ENCODE results near the gene C18orf63. TPM values are rescaled to one million over a fixed set of nuclear protein-coding genes. Genes with fewer than 3 reads are reported as not detected.

The C18orf63 gene
- total and polyA plus RNA-seq, 2 of the 4 experiments (the other 2 are of a cell fraction), result not detected

GRCh38 chr18:74326231-74326630 lies 10.6 kb downstream of the C18orf63 start:
- Histone ChIP-seq H3K27ac (ENCODE audit: insufficient read depth, low read length) (peak overlapping the region; percentile 35; the same call in 1 of the 2 replicates), H3K79me1 (ENCODE audit: low read depth in 1 of 2, low read length in 2 of 2) (no peaks in the 10 kb centered on the region), H2BK120ac (ENCODE audit: low read depth, low read length) (no peak overlapping the region), H3K36me3 (ENCODE audit: control insufficient read depth, insufficient read depth, low read length) (no peaks in the 10 kb centered on the region), H3K9ac (ENCODE audit: low read depth, low read length) (no peak overlapping the region), H3K9me1 (ENCODE audit: insufficient read depth, low read length) (no peaks in the 10 kb centered on the region), H3K27me3 (ENCODE audit: control insufficient read depth, insufficient read depth, low read length) (no peaks in the 10 kb centered on the region; the same call in 1 of the 2 replicates), H3K23ac (ENCODE audit: low read depth, low read length) (no peak overlapping the region), H4K5ac (ENCODE audit: low read depth, low read length) (no peak overlapping the region), H3K56ac (ENCODE audit: extremely low read depth, insufficient read depth, low read length) (no peak overlapping the region), H2BK5ac (ENCODE audit: low read depth, low read length, poor library complexity, severe bottlenecking) (peak overlapping the region; percentile 34), H4K91ac (ENCODE audit: insufficient read depth, low read depth, low read length) (no peak overlapping the region), H3K14ac (replicated peaks; ENCODE audit: low read depth, low read length) (no peak overlapping the region), H3K9me3 (ENCODE audit: control insufficient read depth, insufficient read depth, low read length) (no peaks in the 10 kb centered on the region), H2BK20ac (ENCODE audit: low read depth, low read length) (no peak overlapping the region), H3K4me3 (ENCODE audit: insufficient read depth, low read depth, low read length) (no peak overlapping the region), H2AK5ac (ENCODE audit: low read depth, low read length) (no peak overlapping the region), H4K20me1 (ENCODE audit: insufficient read depth, low read length) (no peaks in the 10 kb centered on the region), H2AFZ (replicated peaks; ENCODE audit: low read length, poor library complexity) (no peak overlapping the region), H2BK15ac (ENCODE audit: low read depth, low read length) (no peak overlapping the region), H3K4ac (ENCODE audit: low read depth, low read length) (no peak overlapping the region), H4K8ac (ENCODE audit: low read depth in 2 of 2, low read length in 2 of 2) (no peak overlapping the region), H3K4me1 (ENCODE audit: control insufficient read depth, insufficient read depth, low read length) (peaks cover 7% of the 10 kb centered on the region), H2AK9ac (replicated peaks; ENCODE audit: low read depth, low read length, poor library complexity) (no peak overlapping the region), H3K18ac (ENCODE audit: low read depth, low read length) (peak overlapping the region; percentile 82; the same call in 1 of the 2 replicates), H3K4me2 (ENCODE audit: low read depth, low read length) (no peak overlapping the region)
- ATAC-seq (ENCODE audit: low read depth) (peak; percentile 89), DNase-seq (peak; percentile 14)
- intact Hi-C loops (cut with micrococcal nuclease), result no loop called here
- TF ChIP-seq MAFK (IDR thresholded peaks at IDR 0.05; ENCODE audit: low read depth, low read length) (no peak), FOS (IDR thresholded peaks at IDR 0.05; ENCODE audit: low read depth, low read length) (no peak), NFE2L2 (IDR thresholded peaks at IDR 0.05; ENCODE audit: low read depth, low read length) (no peak), CEBPB (IDR thresholded peaks at IDR 0.05; ENCODE audit: low read depth, low read length) (no peak), MAZ (IDR thresholded peaks at IDR 0.05; ENCODE audit: borderline replicate concordance, low read depth, low read length) (no peak), RFX5 (IDR thresholded peaks at IDR 0.05; ENCODE audit: low read depth, low read length) (no peak), USF2 (IDR thresholded peaks at IDR 0.05; ENCODE audit: low read depth, low read length) (no peak), MXI1 (IDR thresholded peaks at IDR 0.05; ENCODE audit: borderline replicate concordance, low read depth, low read length) (no peak), RAD21 (IDR thresholded peaks at IDR 0.05; ENCODE audit: low read length) (no peak), SMC3 (IDR thresholded peaks at IDR 0.05; ENCODE audit: low read depth, low read length) (no peak), POLR2A (IDR thresholded peaks at IDR 0.05; ENCODE audit: low read depth, low read length) (no peak)
- ChIA-PET POLR2A (ENCODE audit: unreplicated experiment) (no interaction called here), CTCF (interaction anchor here (0.5 to 1.6 kb wide), 4 partner anchors 16 to 129 kb away, joined by 3 to 6 read pairs (median 3); no protein-coding TSS in a partner anchor)
- in situ Hi-C loops (cut with MboI; ENCODE audit: low sequenced_read_pairs), result no loop called here
- BruUV-seq (replicated peaks), result no TSS peak
- dilution Hi-C loops (cut with HindIII; ENCODE audit: low sequenced_read_pairs, unreplicated experiment), result no loop called here
- 83% methylated on average over 1 of the region's 2 CpGs; no CpG with 5 or more reads in 1 of the 2 experiments for WGBS, 2 experiments (ENCODE audit: extremely low coverage in 2 of 2, insufficient read length in 1 of 2)

All from IMR-90 (cell line).